Astrocyte (in vitro differentiated cells and primary cell): ENCODE results near the gene SPIRE1.

Source experiments
- EZH2 ChIP-seq: IDR thresholded peaks from 2 replicates; pipeline ENCODE4 v1.6.1; 2012; ENCODE audit warnings: mild to moderate bottlenecking, low read length, inconsistent platforms; ENCODE audit not compliant: insufficient read depth
- TF ChIP-seq, protein P1 (sequence below): IDR thresholded peaks from 2 replicates; pipeline ENCODE4 v1.5.1; 2011; ENCODE audit warnings: low read depth, mild to moderate bottlenecking, inconsistent platforms, low read length, moderate library complexity; ENCODE audit not compliant: insufficient read depth

DNA sequence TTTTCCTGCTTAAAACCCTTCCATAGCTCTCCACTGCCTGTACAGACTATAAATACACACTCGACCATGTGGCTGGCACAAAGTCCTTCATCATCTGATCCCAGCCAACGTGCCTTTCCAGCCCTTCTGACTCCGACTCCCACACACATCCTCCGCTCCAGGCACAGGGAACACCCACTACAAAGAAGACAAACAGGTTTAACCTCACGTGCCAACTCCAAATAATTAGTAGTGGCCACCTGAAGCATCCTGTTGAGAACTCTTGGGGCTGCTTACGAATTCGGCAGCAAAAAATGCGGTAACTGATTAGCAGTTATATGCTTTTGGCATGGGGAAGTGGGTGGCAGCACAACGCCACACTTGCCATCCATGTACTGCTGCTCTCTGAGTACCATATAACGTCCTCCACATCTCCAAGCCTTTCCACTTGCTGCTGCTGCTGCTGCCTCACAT, 12.1 kb downstream of the SPIRE1 start:
- TF ChIP-seq, protein P1, sequence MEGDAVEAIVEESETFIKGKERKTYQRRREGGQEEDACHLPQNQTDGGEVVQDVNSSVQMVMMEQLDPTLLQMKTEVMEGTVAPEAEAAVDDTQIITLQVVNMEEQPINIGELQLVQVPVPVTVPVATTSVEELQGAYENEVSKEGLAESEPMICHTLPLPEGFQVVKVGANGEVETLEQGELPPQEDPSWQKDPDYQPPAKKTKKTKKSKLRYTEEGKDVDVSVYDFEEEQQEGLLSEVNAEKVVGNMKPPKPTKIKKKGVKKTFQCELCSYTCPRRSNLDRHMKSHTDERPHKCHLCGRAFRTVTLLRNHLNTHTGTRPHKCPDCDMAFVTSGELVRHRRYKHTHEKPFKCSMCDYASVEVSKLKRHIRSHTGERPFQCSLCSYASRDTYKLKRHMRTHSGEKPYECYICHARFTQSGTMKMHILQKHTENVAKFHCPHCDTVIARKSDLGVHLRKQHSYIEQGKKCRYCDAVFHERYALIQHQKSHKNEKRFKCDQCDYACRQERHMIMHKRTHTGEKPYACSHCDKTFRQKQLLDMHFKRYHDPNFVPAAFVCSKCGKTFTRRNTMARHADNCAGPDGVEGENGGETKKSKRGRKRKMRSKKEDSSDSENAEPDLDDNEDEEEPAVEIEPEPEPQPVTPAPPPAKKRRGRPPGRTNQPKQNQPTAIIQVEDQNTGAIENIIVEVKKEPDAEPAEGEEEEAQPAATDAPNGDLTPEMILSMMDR: no peak
- TF ChIP-seq EZH2: no peak
